ENCODE measurements around the gene SNX4.

- TF ChIP-seq CTCF (conservative IDR thresholded peaks at IDR 0.05; ENCODE audit: low read length) (no peak), EZH2phosphoT487 (IDR thresholded peaks at IDR 0.05; ENCODE audit: borderline replicate concordance, low read depth, low read length) (no peak)
Observed at GRCh38 chr3:125525153-125525552, 5.2 kb upstream of the SNX4 start.

Data from OCI-LY7 (cell line).